CD14-positive monocyte (primary cell): ENCODE data around the gene ATP5F1E. TPM values are rescaled to one million over a fixed set of nuclear protein-coding genes. Genes with fewer than 3 reads are reported as not detected.

Source experiments
- DNase-seq, 3 donors: peaks; one replicate each; pipeline ENCODE4 v3.0.0-alpha.2; 2011 to 2022
- H2AFZ ChIP-seq: 2 replicates; pipeline ENCODE4 v1.6.0; 2012; ENCODE audit warnings: mild to moderate bottlenecking, low read depth, low read length, inconsistent platforms; ENCODE audit not compliant: insufficient read depth, poor library complexity, severe bottlenecking
- H3K27ac ChIP-seq, 2 donors: 1 replicate in 1 of 2; 2 replicates in 1 of 2; pipeline ENCODE4 v1.5.1; 2012 to 2013; ENCODE audit warnings: low read length in 2 of 2, control low read depth in 1 of 2, inconsistent platforms in 1 of 2, low read depth in 1 of 2, mild to moderate bottlenecking in 1 of 2
- H3K27me3 ChIP-seq, 2 donors: one replicate each; pipeline versions ENCODE4 v1.6.0 to v1.6.1; 2011 to 2013; ENCODE audit warnings: low read length in 2 of 2; ENCODE audit not compliant: control insufficient read depth in 2 of 2, insufficient read depth in 2 of 2
- H3K36me3 ChIP-seq, 2 donors: replicated peaks in 1 of 2; 1 replicate in 1 of 2; 2 replicates in 1 of 2; pipeline versions ENCODE4 v1.5.1 to v1.6.1; 2012 to 2013; ENCODE audit warnings: low read length in 2 of 2, control low read depth in 1 of 2, inconsistent platforms in 1 of 2, mild to moderate bottlenecking in 1 of 2; ENCODE audit not compliant: insufficient read depth in 2 of 2, control insufficient read depth in 1 of 2
- H3K4me1 ChIP-seq, 2 donors: 1 replicate in 1 of 2; 2 replicates in 1 of 2; pipeline versions ENCODE4 v1.5.1 to v1.6.1; 2012 to 2013; ENCODE audit warnings: low read length in 2 of 2, control low read depth in 1 of 2, inconsistent platforms in 1 of 2, mild to moderate bottlenecking in 1 of 2, moderate library complexity in 1 of 2; ENCODE audit not compliant: insufficient read depth in 2 of 2, control insufficient read depth in 1 of 2
- H3K4me2 ChIP-seq: replicated peaks from 2 replicates; pipeline ENCODE3; 2012; ENCODE audit warnings: low read length, moderate library complexity, mild to moderate bottlenecking; ENCODE audit not compliant: poor library complexity, severe bottlenecking; ENCODE audit errors: extremely low read depth
- H3K4me3 ChIP-seq, 3 experiments: fragments of 200-600 bp in 1 of 3; sonication (generic) in 1 of 3; replicated peaks in 1 of 3; 1 replicate in 2 of 3; 2 replicates in 1 of 3; pipeline ENCODE4 v1.5.1; 2011 to 2013; ENCODE audit warnings: low read length in 3 of 3, mild to moderate bottlenecking in 3 of 3, control low read depth in 2 of 3, low read depth in 2 of 3, inconsistent platforms in 1 of 3, moderate library complexity in 1 of 3
- H3K79me2 ChIP-seq: 2 replicates; pipeline ENCODE4 v1.6.0; 2012; ENCODE audit warnings: mild to moderate bottlenecking, control low read depth, inconsistent platforms, low read length, moderate library complexity; ENCODE audit not compliant: insufficient read depth
- H3K9ac ChIP-seq: 2 replicates; pipeline ENCODE4 v1.6.0; 2017; ENCODE audit warnings: low read length, mild to moderate bottlenecking; ENCODE audit not compliant: insufficient read depth, poor library complexity, severe bottlenecking
- H3K9me3 ChIP-seq, 2 donors: replicated peaks in 1 of 2; 1 replicate in 1 of 2; 2 replicates in 1 of 2; pipeline versions ENCODE4 v1.5.1 to v1.6.1; 2012 to 2013; ENCODE audit warnings: low read length in 2 of 2, control low read depth in 1 of 2; ENCODE audit not compliant: control insufficient read depth in 1 of 2, insufficient read depth in 1 of 2
- H4K20me1 ChIP-seq: 2 replicates; pipeline ENCODE4 v1.6.0; 2012; ENCODE audit warnings: mild to moderate bottlenecking, low read length, control low read depth, moderate library complexity; ENCODE audit not compliant: insufficient read depth
- H3K27ac Mint-ChIP-seq, 7 donors: one replicate each; pipeline ENCODE4 v1.8.0; 2020; ENCODE audit warnings: mild to moderate bottlenecking in 7 of 7, mixed read lengths in 7 of 7, moderate library complexity in 6 of 7, inconsistent platforms in 2 of 7
- H3K27me3 Mint-ChIP-seq, 3 donors: one replicate each; pipeline ENCODE4 v1.8.0; 2021 to 2022; ENCODE audit warnings: low read depth in 3 of 3, mild to moderate bottlenecking in 3 of 3, mixed read lengths in 3 of 3, moderate library complexity in 3 of 3, inconsistent platforms in 1 of 3
- H3K36me3 Mint-ChIP-seq, 2 donors: one replicate each; pipeline ENCODE4 v1.8.0; 2020; ENCODE audit warnings: mixed read lengths in 2 of 2, inconsistent platforms in 1 of 2, mild to moderate bottlenecking in 1 of 2
- H3K4me1 Mint-ChIP-seq: one replicate; pipeline ENCODE4 v1.8.0; 2020; ENCODE audit warnings: mild to moderate bottlenecking, mixed read lengths
- H3K4me3 Mint-ChIP-seq, 2 donors: one replicate each; pipeline ENCODE4 v1.8.0; 2020; ENCODE audit warnings: mild to moderate bottlenecking in 2 of 2, mixed read lengths in 2 of 2, moderate library complexity in 1 of 2
- H3K9me3 Mint-ChIP-seq, 7 donors: one replicate each; pipeline ENCODE4 v1.8.0; 2020 to 2022; ENCODE audit warnings: mixed read lengths in 7 of 7, mild to moderate bottlenecking in 6 of 7, moderate library complexity in 6 of 7, inconsistent platforms in 2 of 7
- CTCF ChIP-seq: fragments of 200-600 bp; IDR thresholded peaks from one replicate; pipeline ENCODE4 v1.8.0; 2022; ENCODE audit warnings: antibody characterized with exemption, mild to moderate bottlenecking
- WGBS: methylation state at CpG from one replicate; pipeline ENCODE4 v1.1.5; 2013; ENCODE audit warnings: missing lambda C conversion rate; ENCODE audit not compliant: insufficient coverage; 5-methylcytosine and 5-hydroxymethylcytosine counted together
- intact Hi-C, 2 donors: fragments of 100-400 bp; cut with micrococcal nuclease; formaldehyde crosslinking; loops; one replicate each; pipeline versions ENCODE4 v1.15.0 to v1.15.1; 2023
- polyA plus RNA-seq, 3 donors: library from polyadenylated mRNA; depleted of rRNA in 1 of 3; unstranded in 2 of 3; stranded (reverse) in 1 of 3; fragments of 300-500 nt in 2 of 3; fragments of >200 nt in 1 of 3; fragmentation: Illumina TruSeq in 2 of 3; gene quantifications; 1 replicate in 2 of 3; 2 replicates in 1 of 3; pipeline ENCODE4 v1.2.3, GENCODE V29; 2012 to 2021

ATP5F1E gene
- polyA plus RNA-seq, 3 donors = 39.0 to 105 (median 102) TPM

- Histone ChIP-seq H3K4me2 (no peak overlapping the region), H3K9ac (no peak overlapping the region), H3K9me3 (no peaks in the 10 kb centered on the region), H3K4me3 (no peak overlapping the region), H2AFZ (no peak overlapping the region), H3K27me3 (peaks cover 19 to 21% of the 10 kb centered on the region in 2 donors), H3K79me2 (no peaks in the 10 kb centered on the region), H4K20me1 (no peaks in the 10 kb centered on the region), H3K36me3 (no peaks in the 10 kb centered on the region), H3K4me1 (peaks cover 6 to 10% of the 10 kb centered on the region in 2 donors), H3K27ac (no peak overlapping the region)
- Mint-ChIP-seq H3K27ac (no peak overlapping the region), H3K4me1 (peaks cover 9% of the 10 kb centered on the region), H3K27me3 (peaks cover 15 to 25% (median 16%) of the 10 kb centered on the region in 3 donors), H3K36me3 (no peaks in the 10 kb centered on the region), H3K4me3 (no peak overlapping the region), H3K9me3 (no peaks in the 10 kb centered on the region)
- DNase-seq = no peak
- 100% methylated on average over 2 of the region's 4 CpGs for WGBS
- intact Hi-C loops = no loop called here
- TF ChIP-seq CTCF = no peak
Observed at GRCh38 chr20:59064214-59064722, 32.1 kb upstream of the ATP5F1E start.

- TF ChIP-seq CTCF = no peak
- Mint-ChIP-seq H3K36me3 (no peaks in the 10 kb centered on the region), H3K4me1 (peaks cover 3% of the 10 kb centered on the region), H3K27ac (no peak overlapping the region), H3K27me3 (peaks cover 15 to 25% (median 16%) of the 10 kb centered on the region in 3 donors), H3K4me3 (peak overlapping the region in 1 of 2 donors; percentile 43), H3K9me3 (no peaks in the 10 kb centered on the region)
- no peak for DNase-seq
- WGBS = 87% methylated on average over 13 of the region's 22 CpGs
- Histone ChIP-seq H3K27ac (no peak overlapping the region), H4K20me1 (no peaks in the 10 kb centered on the region), H2AFZ (no peak overlapping the region), H3K79me2 (no peaks in the 10 kb centered on the region), H3K27me3 (peaks cover 19 to 21% of the 10 kb centered on the region in 2 donors), H3K4me2 (no peak overlapping the region), H3K4me1 (peaks cover under 1 to 3% of the 10 kb centered on the region in 2 donors), H3K36me3 (no peaks in the 10 kb centered on the region), H3K9ac (no peak overlapping the region), H3K4me3 (no peak overlapping the region), H3K9me3 (no peaks in the 10 kb centered on the region)
- intact Hi-C loops = no loop called here
Observed at GRCh38 chr20:59063358-59064213, 31.5 kb upstream of the ATP5F1E start.
